GM12865 (cell line): ENCODE measurements around the gene CXorf66.
"Not testable (repeated sequence)": the region's sequence is repeated elsewhere in the genome, so short reads cannot be mapped to it uniquely, and the experiment has no call there.

ENCODE experiments used
- DNase-seq: peaks from one replicate; pipeline ENCODE4 v3.0.0; 2010; ENCODE audit warnings: low read depth
- H3K4me3 ChIP-seq: 2 replicates; pipeline ENCODE4 v1.5.1; 2011; ENCODE audit warnings: mild to moderate bottlenecking, low read depth, low read length, control low read depth
- TF ChIP-seq, protein P1 (sequence below): IDR thresholded peaks from 2 replicates; pipeline ENCODE4 v1.5.1; 2011; ENCODE audit warnings: low read length, control low read depth, low read depth, inconsistent platforms; ENCODE audit not compliant: insufficient read depth; ENCODE audit errors: missing control alignments

CXorf66 gene

DNA sequence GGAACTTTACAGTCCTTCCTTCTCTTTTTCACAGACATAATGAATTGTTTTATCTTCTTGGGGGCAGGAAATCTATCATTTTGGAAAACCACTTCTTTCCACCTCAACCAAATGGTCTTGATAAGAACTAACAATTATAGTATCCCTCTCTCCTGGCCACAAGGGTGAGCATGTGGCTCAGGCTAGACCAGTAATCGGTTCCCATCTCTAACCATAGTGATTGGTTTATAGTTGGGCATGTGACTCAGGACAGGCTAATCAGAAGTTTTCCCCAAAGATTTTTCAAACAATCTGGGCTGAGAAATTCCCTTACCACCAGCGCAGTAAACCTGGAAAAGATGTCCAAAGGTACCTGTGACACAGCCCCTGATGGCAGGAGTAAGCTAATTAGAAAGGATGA is 4.0 kb upstream of the CXorf66 start:
- H3K4me3 ChIP-seq: no peak overlapping the region
- DNase-seq: no peak
- TF ChIP-seq, protein P1, sequence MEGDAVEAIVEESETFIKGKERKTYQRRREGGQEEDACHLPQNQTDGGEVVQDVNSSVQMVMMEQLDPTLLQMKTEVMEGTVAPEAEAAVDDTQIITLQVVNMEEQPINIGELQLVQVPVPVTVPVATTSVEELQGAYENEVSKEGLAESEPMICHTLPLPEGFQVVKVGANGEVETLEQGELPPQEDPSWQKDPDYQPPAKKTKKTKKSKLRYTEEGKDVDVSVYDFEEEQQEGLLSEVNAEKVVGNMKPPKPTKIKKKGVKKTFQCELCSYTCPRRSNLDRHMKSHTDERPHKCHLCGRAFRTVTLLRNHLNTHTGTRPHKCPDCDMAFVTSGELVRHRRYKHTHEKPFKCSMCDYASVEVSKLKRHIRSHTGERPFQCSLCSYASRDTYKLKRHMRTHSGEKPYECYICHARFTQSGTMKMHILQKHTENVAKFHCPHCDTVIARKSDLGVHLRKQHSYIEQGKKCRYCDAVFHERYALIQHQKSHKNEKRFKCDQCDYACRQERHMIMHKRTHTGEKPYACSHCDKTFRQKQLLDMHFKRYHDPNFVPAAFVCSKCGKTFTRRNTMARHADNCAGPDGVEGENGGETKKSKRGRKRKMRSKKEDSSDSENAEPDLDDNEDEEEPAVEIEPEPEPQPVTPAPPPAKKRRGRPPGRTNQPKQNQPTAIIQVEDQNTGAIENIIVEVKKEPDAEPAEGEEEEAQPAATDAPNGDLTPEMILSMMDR: no peak

DNA sequence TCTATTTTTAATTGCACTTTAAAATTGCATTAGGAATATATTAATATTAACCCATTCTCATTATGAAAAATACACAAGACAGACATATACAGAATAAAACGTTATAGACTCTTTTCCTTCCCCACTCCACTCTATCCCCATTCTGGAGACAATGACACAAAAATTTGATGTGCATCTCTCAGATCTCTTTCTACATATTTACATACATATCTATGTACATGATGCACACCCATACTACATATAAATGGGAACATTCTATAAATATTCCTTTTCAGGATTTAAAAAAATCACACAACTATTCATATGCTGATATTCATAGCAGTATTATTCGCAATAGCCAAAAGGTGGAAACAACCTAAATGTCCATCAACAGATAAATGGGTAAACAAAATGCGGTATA is 2.4 kb upstream of the CXorf66 start:
- TF ChIP-seq, protein P1: no peak
- DNase-seq: no peak
- H3K4me3 ChIP-seq: no peak overlapping the region

DNA sequence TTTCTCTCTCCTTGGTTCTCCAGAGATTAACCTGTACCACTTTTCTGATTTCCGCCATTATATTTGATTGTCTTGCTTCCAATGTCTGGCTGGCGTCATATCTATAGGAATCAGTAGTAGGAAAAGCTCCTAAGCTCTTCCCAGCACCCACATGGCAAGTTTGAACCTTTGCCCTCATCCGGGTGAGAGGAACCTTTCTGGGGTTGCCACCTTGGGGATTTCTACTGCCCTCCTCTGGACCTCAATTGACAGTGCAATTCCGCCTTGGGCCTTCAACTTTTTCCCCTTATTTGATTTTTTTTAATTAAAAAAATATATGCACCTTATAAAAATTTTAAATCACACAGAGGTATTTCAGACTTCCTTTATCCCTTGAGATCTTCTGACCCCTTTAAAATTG is 2.0 kb upstream of the CXorf66 start:
- TF ChIP-seq, protein P1: peak; percentile 27
- peak; percentile 6 for DNase-seq
- H3K4me3 ChIP-seq: no peak overlapping the region

DNA sequence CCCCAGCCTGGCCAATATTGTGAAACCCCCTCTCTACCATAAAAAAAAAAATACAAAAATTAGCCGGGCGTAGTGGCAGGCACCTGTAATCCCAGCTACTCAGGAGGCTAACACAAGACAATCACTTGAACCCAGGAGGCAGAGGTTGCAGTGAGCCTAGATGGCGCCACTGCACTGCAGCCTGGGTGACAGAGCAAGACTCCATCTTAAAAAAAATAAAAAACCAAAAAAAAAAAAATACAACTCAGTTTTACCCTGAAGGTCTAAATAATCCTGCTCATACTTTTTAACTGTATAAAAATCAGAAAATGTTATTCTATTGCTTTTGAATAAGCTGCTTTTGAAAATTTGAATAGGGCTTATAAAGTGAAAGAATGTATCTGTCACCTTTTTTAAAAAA is 838 bp upstream of the CXorf66 start:
- DNase-seq, H3K4me3 ChIP-seq: not testable (repeated sequence)

DNA sequence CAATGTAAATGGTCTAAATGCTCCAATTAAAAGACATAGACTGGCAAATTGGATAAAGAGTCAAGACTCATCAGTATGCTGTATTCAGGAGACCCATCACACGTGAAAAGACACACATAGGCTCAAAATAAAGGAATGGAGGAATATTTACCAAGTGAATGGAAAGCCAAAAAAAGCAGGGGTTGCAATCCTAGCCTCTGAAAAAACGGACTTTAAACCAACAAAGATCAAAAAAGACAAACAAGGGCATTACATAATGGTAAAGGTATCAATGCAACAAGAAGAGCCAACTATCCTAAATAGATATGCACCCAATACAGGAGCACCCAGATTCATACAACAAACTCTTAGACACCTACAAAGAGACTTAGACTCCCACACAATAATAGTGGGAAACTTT is 4.2 kb downstream of the CXorf66 start:
- DNase-seq, H3K4me3 ChIP-seq: not testable (repeated sequence)

DNA sequence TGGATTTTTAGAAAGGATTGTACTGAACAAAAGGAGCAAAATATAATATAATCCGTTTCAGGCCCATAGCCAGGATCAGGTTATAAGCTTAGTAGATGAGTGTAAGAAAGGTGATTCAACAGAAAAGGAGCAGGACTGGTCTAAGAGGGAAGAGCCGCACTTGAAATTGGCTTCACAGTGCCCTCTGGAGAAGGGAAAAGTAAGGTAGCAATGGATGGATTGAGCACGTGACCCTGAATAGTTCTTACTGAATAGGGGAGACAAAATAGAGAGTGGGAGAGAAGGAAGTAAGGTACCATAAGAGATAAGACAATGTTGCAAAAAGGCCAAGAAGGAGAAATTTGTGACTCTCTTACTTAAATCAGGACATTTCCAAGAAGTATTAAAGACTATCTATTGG is 15.6 kb downstream of the CXorf66 start:
- H3K4me3 ChIP-seq: no peak overlapping the region
- TF ChIP-seq, protein P1: no peak
- DNase-seq: no peak

DNA sequence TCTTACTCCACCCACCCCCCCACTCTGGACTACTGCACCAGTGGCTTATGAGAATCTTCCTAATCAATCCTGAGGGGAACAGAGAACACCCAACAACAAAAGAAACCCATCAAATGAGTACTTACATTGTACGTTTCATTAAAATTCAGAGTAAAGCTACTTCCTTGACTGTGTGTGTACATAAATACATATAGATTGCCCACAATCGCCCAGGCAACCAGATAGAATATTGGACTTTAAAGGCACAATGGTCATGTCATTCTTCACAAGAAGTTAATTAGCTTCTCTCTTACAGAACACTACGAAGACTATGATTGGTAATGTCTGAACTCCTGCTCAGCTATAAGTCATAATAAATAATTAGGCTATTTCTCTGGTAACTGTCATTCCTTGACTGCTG is 20.2 kb downstream of the CXorf66 start:
- H3K4me3 ChIP-seq: no peak overlapping the region
- no peak for DNase-seq
- TF ChIP-seq, protein P1: no peak

DNA sequence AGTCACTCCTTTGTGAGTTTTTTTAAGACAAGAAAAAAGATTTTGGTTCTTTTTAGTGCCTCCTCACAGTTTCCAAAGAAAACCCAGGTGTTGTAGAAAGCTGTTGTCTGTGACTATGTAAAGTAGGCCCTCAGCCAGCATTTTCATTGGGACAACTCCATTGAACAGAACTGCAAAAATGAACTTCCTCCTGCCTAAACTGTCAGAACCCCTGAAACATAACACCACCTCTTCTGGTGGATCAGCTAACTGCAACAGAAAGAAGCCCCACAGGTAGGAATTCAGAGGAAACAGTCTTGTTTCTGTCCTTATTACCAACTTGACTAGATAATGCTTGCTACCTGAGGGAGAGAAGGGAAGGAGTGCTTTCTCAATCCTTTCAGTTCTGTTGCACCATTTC is 29.1 kb downstream of the CXorf66 start:
- DNase-seq: peak; percentile 18
- H3K4me3 ChIP-seq: no peak overlapping the region
- TF ChIP-seq, protein P1: no peak
